Activated CD4-positive, CD25-positive, alpha-beta regulatory T cell treated with anti-CD3 and anti-CD28 coated beads, Interleukin-2, amount 50 U/mL, for 72 hours (primary cell): ENCODE measurements around the gene APOA4.

Experiments
- DNase-seq: peaks from one replicate; pipeline ENCODE4 v3.0.0; 2021

APOA4 gene

DNA sequence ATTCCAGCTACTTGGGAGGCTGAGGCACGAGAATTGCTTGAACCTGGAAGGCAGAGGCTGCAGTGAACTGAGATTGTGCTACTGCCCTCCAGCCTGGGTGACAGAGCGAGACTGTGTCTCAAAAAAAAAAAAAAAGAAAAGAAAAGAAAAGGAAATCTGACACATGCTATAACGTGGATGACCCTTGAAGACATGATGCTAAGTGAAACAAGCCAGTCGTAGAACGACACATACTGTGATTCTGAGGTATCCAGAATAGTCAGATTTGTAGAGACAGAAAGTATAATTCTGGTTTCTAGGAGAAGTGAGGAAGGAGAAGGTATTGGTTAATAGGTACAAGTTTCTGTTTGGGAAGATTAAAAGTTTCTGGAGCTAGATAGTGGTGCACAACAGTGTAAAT, 24.7 kb downstream of the APOA4 start:
- no peak for DNase-seq

DNA sequence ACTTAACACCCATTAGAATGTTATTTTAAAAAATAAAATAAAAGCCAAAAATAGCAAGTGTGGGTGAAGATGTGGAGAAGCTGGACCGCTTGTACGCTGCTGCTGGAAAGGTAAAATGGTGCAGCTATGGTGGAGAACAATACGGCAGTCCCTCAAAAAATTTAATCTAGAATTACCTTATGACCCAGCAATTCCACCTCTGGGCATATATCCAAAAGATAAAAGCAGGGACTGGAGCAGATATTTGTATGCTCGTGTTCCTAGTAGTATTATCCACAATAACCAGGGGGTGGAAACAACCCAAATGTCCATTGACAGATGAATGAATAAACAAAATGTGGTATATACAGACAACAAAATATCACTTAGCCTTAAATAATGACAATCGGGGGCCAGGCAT, 25.3 kb downstream of the APOA4 start:
- no peak for DNase-seq

DNA sequence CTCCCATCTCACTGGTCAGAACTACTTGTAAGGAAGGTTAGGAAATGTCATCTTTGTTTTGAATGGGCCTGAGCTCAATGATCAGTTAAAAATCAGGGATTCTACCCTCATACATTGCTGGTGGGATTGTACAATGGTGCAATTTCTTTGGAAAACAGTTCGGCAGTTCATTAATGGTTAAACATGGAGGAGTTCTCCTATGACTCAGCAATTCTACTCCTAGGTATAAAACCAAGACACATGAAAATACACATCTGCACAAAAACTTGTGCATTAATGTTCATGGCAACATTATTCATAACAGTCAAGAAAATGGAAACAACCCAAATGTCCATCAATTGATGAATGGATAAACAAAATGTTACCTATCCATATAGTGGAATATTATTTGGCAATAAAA, 26.6 kb downstream of the APOA4 start:
- no peak for DNase-seq

DNA sequence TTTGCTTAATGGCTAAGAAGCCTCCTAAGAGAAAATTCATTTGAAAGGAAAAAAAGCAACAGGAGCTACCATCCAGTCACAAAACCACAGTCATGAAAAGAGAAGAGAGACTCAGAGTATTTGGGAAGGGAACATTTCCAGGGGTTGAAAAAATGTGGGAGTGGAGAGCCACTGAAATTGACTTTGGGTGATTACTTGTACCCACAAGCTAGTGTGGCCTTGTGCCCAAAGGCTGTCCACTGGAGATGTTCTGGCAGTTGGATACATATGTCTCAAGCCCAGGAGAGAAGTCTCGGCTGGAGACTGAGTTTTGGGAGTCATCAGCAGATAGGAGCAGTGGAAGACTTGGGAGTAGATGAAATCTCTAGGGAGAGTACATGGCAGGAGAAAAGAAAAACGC, 28.3 kb downstream of the APOA4 start:
- no peak for DNase-seq

DNA sequence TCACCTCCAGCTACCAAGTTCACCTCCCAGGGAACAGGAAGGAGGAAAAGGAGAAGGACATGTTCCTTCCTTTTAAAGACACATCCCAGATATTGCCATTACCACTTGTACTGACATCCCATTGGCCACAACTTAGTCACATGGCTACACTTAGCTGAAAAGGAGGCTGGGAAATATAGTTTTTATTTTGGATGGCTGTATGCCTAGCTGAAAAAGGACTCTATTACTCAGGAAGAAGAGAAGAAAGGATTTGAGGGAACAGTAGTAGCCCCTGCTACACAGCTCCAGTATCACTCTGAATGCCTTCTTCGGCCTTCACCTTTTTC, 29.4 kb downstream of the APOA4 start:
- DNase-seq = no peak

DNA sequence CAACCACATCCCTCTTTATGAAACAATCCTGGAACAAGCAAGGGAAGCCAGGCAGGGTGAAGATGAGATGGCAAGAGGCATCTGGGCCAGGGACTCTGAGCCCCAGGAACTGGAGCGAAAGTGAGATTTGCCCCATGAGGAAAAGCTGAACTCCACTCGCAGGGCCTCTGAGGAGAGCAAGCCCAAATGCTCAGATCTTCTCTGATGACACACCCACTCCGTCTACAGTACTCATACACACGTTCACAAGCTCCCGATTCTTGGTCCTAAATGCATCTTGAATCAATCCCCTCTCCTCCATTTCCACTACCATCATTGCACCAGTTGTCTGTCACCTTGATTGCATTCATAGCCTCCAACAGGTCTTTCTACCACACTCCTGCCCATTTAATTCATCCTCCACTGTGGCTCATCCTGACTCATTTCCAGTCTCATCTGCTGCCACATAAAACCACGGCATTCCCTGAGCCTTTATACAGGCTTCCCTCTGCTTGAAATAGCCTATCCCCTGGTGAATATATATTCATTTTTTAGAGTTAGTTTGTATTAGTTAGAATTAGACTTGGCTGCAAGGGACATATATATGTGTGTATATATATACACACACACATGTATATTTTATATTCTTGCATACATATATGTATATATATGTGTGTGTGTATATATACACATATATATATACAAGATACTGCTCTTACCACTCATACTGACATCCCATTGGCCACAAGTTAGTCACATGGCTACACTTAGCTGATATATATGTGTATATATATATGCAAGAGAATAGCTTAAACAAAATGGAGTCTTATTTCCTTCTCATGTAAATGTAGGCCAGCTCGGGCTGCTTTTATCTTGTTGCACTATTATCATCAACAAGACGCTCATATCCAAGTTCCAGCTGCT, 30.0 kb downstream of the APOA4 start:
- DNase-seq = no peak

DNA sequence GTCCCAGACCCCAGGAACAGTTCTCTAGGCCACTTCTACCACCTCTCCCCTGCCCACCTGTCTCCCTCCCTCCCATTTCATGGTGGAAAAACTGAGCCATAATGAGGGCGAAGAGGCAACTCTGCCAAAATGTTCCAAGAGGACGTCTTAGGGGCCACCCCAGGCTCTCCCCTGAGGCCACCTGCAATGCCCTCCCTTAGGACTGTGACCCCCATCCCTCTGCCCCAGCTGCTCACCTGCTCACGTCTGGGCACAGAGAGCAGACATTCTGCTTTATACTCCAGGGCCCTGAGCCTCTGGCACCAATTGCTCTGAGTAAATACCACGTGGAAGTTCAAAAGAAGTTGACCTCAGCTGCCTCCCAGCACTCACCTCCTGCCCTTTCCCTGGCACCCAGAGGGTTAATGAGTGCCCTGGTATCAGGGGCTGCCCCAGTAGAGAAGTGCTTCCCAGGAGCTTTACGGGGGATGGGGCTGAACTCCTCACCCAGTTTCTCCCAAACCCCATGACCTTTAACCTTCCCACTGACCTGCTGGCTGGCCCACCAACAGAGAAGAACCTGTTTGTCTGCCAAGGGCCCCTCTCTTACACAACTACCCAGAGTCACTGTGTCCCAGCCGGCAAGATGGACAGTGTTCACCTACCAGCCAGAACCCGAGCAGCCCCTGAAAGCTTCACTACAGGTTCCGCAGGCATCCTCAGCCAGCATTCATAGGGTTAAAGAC, 30.8 kb downstream of the APOA4 start:
- no peak for DNase-seq

DNA sequence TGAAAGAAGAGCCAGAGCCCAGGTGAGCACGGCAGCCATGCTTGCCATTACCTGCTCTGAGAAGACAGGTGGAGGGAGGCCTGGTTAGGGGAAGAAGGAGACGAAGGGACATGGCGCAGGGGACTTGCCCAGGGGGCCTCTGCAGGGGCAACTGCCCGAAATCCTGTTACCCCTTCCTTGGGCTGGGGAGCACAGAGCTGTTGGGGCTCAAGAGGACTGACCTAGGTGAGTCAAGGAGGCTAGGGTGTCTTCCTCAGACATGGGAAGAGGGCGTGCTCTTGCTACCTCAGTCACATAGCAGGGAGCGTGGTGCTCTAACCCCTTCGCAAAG, 31.3 kb downstream of the APOA4 start, which contains the start of gene APOA5:
APOA5 (minus strand) TSS at position 67 of the 331 bp plus-strand sequence; CDS start at position 48, 19 bp downstream.
- no peak for DNase-seq

DNA sequence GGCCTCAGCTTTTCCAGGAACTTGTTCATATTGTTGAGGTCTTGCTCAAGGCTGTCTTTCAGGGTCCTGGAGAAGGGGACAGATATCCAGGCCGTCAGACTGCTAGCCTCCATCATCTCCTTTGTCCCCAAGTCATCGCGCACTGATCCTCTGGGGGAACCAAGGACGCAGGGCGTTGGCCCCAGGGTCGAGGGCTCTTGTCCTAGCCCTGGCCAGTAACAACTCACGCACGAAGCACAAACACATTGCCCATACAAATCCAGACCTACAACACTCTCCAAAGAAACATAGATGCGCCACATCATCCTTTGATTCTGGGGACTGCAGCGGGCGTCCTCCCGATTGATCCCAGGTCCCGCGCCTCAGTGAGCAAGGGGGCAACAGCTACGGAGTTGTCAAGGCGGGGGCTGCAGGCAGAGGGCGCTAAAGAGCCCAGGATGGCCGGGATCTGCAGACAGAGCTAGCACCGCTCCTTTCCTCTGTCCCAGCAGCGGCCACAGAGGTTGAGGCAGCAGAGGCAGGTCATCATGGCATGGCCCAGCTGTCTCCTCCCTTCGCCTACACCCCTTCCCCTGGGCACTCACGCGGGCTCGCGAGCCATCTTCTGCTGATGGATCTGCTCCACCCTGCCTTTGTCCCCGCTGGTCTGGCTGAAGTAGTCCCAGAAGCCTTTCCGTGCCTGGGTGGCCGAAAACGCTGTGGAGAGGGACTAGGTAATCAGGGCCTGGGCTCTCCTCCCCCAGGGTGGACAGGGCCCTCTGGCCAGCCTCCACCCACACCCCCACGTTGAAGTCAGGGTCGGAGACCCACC, 31.9 kb downstream of the APOA4 start:
- peak; percentile 82 for DNase-seq

DNA sequence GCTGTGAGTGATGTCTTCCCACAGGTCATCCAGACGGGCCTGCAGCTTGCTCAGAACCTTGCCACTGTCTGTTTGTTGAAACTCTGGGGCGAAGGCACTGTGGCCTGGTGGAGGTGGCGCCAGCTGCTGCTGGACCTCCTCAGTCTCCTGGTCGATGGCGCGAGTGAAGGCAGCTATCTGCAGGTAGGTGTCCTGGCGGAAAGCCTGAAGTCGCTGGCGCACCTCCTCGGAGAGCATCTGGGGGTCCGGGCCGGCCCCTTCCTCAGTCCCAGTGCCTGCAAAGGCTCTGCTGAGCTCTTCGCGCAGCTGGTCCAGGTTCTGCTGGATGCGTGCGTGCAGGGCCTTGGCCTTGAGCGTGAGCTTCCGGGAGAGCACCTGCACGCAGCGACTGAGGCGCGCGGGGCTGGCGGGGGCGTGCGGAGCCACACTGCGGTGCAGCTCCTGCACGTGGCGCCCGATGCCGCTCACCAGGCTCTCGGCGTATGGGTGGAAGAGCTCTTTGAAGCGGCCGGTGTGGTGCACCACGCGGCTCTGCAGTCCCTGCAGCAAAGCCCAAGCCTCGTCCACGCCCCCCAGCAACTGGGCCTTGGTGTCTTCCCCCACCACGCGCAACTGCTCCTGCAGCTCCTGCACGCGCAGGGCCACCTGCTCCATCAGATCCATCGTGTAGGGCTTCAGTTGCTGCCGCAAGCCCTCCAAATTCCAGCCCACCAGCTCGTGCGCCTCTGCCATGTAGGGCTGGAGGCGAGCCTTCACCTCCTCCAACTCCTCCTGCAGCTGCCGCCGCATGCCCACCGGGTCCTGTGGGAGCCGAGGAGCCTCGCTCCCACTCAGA, 32.7 kb downstream of the APOA4 start:
- DNase-seq = no peak

DNA sequence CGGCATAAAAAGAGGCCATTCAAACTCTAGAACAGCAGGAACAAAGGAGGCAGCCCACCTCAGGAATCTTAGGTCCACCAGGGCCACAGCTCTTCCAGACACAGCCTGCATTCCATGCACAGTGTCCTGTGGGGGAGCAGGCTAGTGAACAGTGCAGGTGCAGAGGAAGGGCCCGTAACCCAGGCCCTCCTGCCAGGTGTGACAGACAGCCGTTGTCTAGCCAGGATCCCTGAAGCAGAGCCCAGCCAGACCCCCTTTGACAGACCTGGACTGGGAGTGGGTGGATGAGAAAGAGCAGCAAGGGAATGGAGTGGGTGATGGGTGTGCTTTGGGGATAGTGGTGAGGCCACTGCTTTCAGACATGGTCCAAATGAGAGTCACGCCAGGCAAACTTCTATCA, 34.1 kb downstream of the APOA4 start:
- no peak for DNase-seq

DNA sequence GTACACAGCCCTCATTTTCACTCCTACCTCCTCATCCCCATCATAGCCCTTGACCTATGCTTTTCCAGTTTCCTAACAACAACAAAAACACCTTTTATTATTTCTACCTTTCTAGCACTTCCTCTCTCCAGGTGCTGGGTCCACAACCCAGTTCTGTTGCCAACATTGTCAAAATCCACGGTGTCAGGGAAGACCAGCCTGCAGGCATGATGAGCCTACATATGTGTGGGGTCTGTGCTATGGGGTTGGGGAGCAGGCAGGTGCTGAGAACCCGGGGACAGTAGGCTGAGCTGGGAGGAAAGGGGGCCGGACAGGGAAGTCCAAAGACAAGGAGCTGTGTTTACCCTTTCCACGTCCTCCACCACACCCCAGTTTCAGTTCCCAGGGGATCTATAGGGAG, 34.6 kb downstream of the APOA4 start:
- DNase-seq = no peak

DNA sequence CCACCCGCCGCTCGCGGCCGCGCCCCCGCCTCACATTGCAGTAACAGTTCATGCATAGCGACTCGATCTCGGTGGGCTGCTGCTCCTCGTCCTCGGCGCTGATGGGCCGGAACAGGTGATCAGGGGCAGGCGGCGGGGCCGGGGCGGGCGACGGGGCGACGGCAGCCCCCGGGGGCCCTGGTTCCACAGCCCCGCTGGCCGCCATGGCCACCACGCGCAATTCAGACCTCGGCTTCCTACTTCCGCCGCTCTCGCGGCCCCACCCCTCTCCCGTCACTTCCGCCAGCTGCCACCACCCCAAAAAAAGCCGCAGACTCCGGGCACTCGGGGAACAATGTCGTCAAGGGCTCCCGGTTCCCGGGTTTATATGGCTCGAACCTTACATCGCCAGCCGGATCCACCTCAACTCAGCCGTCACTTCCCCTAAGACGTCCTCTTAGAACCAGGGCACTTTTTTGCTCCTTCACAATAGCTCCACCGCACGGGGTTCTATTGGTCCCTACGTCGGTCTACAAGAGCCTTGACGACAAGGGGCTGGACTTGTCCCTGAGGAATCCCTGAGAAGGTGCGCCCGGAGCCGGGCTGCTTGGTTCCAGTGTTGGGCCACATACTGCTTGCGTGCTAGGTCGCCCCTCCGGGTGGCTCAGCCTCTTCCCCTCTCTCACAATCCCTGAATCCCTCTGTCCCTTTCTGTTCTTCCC, 35.2 kb downstream of the APOA4 start, which contains the start of gene ZPR1:
ZPR1 (minus strand) TSS at position 238 of the 701 bp plus-strand sequence; CDS start at position 205, 33 bp downstream.
- DNase-seq = peak; percentile 84

DNA sequence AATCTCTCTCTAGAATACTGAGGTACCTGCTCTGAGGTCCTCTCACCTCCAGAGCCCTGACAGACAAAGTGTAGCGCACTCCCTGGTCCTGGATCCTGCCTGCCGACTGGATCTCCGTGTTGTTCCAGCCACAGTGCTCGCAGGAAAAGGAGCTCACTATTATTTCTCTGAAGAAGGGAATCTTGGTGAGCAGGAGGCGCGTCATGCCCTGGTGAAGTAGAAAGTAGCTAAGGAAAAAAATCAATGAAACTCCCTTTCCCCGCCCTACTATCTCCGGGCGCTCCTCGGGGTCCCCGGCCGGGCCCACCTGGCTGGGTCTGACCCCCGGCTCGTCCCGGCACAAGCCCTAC, 35.7 kb downstream of the APOA4 start:
- no peak for DNase-seq

DNA sequence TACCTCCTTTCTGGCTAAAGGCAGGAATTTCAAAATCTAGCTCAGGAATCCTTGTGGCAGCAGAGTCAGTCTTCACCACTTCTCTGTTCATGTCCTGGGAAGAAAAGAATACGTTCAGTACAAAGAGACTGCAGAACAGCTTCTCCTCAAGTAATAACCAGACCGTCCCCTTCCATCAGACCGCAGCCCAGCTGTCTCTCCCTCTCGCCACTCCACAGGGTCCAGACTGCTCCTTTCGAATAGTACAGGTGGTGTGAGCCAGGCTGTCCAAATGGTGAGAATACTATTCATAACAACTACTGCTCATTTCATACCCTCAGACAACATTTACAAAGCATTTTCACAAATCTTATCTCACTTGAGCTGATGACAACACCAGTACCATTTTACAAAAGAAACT, 36.1 kb downstream of the APOA4 start:
- DNase-seq = no peak

DNA sequence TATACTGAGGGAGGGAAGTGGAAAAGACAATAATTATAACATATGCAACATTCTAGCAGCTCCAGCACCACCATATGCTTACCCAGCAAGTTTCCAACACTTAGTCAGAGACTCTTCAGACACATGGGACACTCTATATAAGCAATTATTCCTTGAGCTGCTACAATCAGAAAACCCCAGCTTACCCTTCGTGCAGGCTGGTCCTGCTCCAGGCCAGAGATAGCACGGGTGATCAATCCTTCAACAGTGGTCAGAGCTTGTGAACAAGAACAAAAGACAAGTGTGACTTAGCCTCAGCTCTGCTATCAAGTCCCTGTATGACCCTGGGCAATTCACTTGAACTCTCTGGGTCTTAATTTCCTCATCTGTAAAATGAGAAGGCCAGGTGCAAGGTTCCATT, 36.8 kb downstream of the APOA4 start:
- no peak for DNase-seq

DNA sequence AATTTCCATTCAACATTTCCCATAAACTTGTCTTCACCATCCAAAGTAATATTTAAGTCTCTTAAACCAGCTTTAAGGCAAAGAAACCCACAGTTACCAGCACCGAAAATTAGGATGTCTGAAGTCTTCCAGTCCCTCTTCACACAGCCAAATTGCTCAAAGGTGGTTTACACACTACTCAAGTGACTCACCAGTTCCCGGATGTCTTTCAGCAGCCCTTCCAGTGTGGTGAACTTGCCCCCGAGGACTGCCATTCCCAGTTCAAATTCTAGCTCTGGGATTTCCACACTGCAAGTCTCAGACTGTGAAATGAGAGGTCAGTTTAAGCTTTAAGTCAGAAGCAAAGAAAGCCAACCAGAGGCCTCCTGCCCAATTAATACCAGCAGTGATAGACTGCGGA, 40.4 kb downstream of the APOA4 start:
- no peak for DNase-seq

DNA sequence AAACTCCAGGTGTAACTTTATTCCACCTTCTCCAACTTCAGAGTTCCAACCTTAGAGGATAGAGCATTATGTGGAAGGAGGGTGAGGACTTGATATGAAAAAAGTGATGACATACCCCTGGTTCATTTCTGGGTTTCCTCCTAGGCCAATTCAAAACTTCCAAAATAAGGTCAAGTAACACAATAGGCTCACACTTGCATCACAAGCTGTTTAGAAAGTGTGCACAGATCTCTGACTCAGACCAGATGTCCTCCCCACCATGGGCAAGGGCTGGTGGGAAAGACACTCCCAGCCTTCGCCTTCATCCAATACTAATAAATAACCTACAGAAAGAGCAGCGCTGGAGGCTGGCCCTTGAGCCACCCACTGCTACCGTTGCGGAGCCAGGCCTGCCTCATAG, 44.5 kb downstream of the APOA4 start:
- DNase-seq = no peak

DNA sequence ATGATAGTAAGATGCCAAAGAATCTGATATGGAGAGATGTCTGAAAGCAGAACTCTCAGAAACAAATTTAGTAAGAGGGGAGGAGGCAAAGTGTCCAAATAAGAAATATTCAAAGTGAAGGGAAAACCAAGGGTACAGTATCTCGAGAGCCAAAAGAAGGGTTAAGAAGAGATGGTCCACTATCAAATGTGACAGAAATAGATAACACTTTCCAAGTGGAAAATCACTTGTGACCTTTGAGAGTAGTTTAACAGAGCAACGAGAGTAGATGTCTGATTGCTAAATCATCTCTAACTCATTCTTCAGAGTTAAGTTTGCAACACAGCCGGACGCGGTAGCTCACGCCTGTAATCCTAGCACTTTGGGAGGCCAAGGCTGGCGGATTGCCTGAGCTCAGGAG, 46.0 kb downstream of the APOA4 start:
- no peak for DNase-seq

DNA sequence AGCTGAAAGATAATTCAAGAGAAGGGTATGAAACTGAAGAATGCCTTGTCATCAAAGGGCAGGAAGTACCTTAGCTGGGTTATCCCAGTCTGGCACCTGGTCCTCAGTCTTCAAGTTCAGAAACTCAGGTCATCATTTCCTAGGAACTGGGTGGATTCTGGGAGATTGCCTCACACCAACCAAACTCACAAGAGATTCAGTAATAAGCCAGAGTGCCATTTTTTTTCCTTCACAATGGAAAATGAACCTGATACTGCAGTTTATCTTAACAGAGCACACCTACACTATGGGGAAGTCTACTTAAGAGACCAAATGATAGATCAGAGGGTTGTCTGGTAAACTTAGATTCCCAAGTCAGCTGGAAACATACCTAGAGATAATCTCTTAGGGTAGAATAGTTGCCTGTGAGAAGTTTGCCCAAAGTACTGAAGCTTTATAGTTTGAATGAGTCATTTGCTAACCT, 46.6 kb downstream of the APOA4 start:
- DNase-seq = no peak

DNA sequence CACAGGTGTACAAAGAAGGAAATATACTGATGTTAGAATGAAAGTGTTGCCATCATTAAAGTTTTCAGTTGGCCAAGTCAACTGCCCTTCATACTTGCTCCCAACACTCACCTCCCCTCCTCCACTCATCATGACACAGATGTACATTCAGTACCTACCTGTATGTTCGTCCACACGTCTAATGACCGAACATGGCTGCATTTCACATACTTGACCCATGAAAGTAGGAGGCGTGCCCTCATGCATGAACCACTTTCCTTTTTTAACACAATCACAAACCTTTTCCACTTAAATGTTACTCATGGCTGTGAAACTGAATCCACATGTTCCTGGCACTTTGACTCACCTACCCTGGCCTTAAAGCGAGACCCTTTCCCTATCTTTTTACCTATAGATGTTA, 47.1 kb downstream of the APOA4 start:
- DNase-seq = no peak

DNA sequence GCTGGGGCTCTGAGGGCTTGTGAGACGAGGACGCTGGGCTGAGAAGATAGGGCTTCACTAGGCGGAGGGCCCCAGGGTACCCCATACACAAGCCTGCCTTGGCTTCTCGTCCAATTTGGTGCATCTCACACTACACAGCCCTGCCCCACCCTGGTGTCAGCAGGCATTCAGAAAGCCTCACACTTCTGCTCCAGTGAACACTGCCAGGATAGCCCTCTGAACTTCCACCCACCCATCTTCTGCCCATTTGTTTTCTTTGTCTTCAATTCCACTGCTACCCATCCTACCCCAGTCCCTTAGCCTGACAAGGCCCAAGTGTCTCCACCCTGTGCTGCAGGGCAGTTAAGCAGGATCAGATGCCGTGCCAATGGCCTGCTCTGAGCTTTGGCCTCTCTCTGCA, 48.4 kb downstream of the APOA4 start:
- DNase-seq = no peak
